ENCODE data around the gene PPP1CA. TPM values are rescaled to one million over a fixed set of nuclear protein-coding genes. Genes with fewer than 3 reads are reported as not detected.
A peak's percentile ranks its signal among the peaks of the same experiment; 100 is the strongest.

The PPP1CA gene
- total RNA-seq, 1 experiment from 2014 or later = 449 TPM

DNA sequence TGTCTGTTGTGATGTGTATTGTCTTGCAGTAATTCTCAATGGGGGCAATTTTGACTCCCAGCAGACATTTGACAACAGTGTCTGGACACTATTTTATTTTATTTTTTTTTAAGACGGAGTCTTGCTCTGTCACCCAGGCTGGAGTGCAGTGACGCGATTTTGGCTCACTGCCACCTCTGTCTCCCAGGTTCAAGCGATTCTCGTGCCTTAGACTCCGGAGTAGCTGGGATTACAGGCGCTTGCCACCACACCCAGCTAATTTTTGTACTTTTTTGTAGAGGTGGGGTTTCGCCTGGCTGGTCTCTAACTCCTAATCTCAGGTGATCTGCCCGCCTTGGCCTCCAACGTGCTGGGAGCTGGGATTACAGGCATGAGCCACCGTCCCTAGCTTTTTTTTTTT is 28.1 kb upstream of the PPP1CA start:
- POLR2A ChIA-PET (ENCODE audit: unreplicated experiment) = interaction anchor here (0.5 kb wide), 1 partner anchor 14 kb away, joined by 6 read pairs; the partner anchor contains the start of gene CORO1B
- CTCF ChIA-PET = no interaction called here
- peak overlapping the region; percentile 94 for H3K4me2 ChIP-seq (ENCODE audit: low read length)
- BruUV-seq (replicated peaks) = no TSS peak
- peaks cover 10% of the 10 kb centered on the region for H3K4me1 ChIP-seq (ENCODE audit: insufficient read depth, low read length)
- H3F3A ChIP-seq (ENCODE audit: low read length, unreplicated experiment) = no peaks in the 10 kb centered on the region
- DNase-seq (no peak), ATAC-seq (no peak)
- no peaks in the 10 kb centered on the region for H4K20me1 ChIP-seq (ENCODE audit: low read length)
- H3K36me3 ChIP-seq (ENCODE audit: low read depth, low read length) = peaks cover 41% of the 10 kb centered on the region
- H2AFZ ChIP-seq (ENCODE audit: low read length) = no peak overlapping the region
- intact Hi-C loops (cut with micrococcal nuclease) = loop anchor here (2.0 to 5.0 kb wide), 4 partner anchors 13 to 78 kb away; partner anchors contain the start of genes CDK2AP2, CORO1B, PITPNM1 and TMEM134
- no peaks in the 10 kb centered on the region for H3K9me2 ChIP-seq (replicated peaks; ENCODE audit: low read length)
- H3K9me3 ChIP-seq (ENCODE audit: low read length) = no peaks in the 10 kb centered on the region
- peak overlapping the region; percentile 96 for H3K4me3 ChIP-seq (ENCODE audit: low read length)
- H3K27me3 ChIP-seq (ENCODE audit: low read length) = no peaks in the 10 kb centered on the region
- TF ChIP-seq, protein P1, sequence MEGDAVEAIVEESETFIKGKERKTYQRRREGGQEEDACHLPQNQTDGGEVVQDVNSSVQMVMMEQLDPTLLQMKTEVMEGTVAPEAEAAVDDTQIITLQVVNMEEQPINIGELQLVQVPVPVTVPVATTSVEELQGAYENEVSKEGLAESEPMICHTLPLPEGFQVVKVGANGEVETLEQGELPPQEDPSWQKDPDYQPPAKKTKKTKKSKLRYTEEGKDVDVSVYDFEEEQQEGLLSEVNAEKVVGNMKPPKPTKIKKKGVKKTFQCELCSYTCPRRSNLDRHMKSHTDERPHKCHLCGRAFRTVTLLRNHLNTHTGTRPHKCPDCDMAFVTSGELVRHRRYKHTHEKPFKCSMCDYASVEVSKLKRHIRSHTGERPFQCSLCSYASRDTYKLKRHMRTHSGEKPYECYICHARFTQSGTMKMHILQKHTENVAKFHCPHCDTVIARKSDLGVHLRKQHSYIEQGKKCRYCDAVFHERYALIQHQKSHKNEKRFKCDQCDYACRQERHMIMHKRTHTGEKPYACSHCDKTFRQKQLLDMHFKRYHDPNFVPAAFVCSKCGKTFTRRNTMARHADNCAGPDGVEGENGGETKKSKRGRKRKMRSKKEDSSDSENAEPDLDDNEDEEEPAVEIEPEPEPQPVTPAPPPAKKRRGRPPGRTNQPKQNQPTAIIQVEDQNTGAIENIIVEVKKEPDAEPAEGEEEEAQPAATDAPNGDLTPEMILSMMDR (conservative IDR thresholded peaks at IDR 0.05; ENCODE audit: low read depth, low read length) = no peak
- TF ChIP-seq EZH2phosphoT487 (IDR thresholded peaks at IDR 0.05; ENCODE audit: borderline replicate concordance, low read length) (no peak), EZH2 (IDR thresholded peaks at IDR 0.05; ENCODE audit: low read length, unreplicated experiment) (no peak)
- peaks cover 34% of the 10 kb centered on the region for H3K79me2 ChIP-seq (ENCODE audit: low read length)
- no peak overlapping the region for H3K27ac ChIP-seq (ENCODE audit: low read length)
- H3K9ac ChIP-seq (ENCODE audit: low read length) = no peak overlapping the region

DNA sequence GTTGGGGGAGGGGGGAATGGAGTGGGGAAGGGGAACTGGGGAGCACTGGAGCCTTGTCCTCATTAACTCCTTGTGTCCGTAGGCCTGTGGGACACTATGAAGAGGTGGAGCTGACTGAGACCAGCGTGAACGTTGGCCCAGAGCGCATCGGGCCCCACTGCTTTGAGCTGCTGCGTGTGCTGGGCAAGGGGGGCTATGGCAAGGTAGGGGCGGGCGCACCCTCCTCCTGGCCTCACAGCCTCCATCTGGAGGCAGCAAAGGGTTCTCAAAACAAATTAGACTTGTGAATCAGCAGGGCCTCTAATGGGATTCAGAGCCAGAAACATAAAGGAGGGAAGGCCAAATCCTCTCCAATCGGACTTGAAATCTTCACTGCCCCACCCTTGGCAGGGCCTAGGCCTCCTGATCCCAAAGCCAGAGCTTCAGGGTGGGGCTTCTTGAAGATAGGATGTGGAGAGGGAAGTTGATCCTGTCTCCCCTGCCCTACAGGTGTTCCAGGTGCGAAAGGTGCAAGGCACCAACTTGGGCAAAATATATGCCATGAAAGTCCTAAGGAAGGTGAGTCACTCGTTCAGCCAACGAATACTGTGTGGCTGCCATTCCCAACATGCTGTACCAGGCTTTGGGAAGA is 27.5 kb upstream of the PPP1CA start:
- CTCF ChIA-PET = no interaction called here
- Histone ChIP-seq H4K20me1 (ENCODE audit: low read length) (no peaks in the 10 kb centered on the region), H2AFZ (ENCODE audit: low read length) (peak overlapping the region; percentile 94), H3K79me2 (ENCODE audit: low read length) (peaks cover 34% of the 10 kb centered on the region), H3F3A (ENCODE audit: low read length, unreplicated experiment) (no peaks in the 10 kb centered on the region), H3K4me2 (ENCODE audit: low read length) (peak overlapping the region; percentile 94), H3K27ac (ENCODE audit: low read length) (peak overlapping the region; percentile 18), H3K9ac (ENCODE audit: low read length) (peak overlapping the region; percentile 95), H3K9me3 (ENCODE audit: low read length) (no peaks in the 10 kb centered on the region), H3K36me3 (ENCODE audit: low read depth, low read length) (peaks cover 36% of the 10 kb centered on the region), H3K9me2 (replicated peaks; ENCODE audit: low read length) (no peaks in the 10 kb centered on the region), H3K4me3 (ENCODE audit: low read length) (peak overlapping the region; percentile 96), H3K4me1 (ENCODE audit: insufficient read depth, low read length) (peaks cover 10% of the 10 kb centered on the region), H3K27me3 (ENCODE audit: low read length) (no peaks in the 10 kb centered on the region)
- intact Hi-C loops (cut with micrococcal nuclease) = loop anchor here (2.0 to 5.0 kb wide), 4 partner anchors 14 to 78 kb away; partner anchors contain the start of genes CDK2AP2, CORO1B, PITPNM1 and TMEM134
- BruUV-seq (replicated peaks) = TSS peak; percentile 49
- TF ChIP-seq EZH2 (IDR thresholded peaks at IDR 0.05; ENCODE audit: low read length, unreplicated experiment) = no peak
- TF ChIP-seq, protein P1 (conservative IDR thresholded peaks at IDR 0.05; ENCODE audit: low read depth, low read length) = no peak
- TF ChIP-seq EZH2phosphoT487 (IDR thresholded peaks at IDR 0.05; ENCODE audit: borderline replicate concordance, low read length) = no peak
- no peak for DNase-seq
- POLR2A ChIA-PET (ENCODE audit: unreplicated experiment) = interaction anchor here (0.5 kb wide), 1 partner anchor 14 kb away, joined by 6 read pairs; the partner anchor contains the start of gene CORO1B
- ATAC-seq = peak; percentile 13
